ENCODE results near the gene NR3C2. TPM values are rescaled to one million over a fixed set of nuclear protein-coding genes. Genes with fewer than 3 reads are reported as not detected.

Gene NR3C2
- total RNA-seq, 1 donor from 2014 or later: 0.75 TPM

DNA sequence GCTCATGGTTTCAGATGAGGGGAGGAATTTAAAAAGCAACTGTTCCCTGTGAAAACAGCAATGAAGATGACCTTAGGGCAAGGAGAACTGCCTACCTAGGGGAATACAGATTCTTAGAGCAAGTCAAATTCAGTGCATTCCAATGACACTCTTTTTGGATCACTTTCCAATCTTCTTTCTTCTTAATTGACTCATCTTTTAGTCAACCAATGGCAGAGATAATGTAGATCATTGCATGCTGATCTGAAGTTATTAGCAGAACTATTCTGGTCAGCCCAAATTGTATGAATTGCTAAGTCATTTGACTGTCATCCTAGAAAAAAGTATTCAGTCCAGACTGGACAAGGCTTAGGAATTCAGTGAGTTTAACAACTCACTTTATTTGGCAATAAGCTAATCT is 12.6 kb upstream of the NR3C2 start:
- Mint-ChIP-seq H3K4me1 (ENCODE audit: unreplicated experiment) (no peaks in the 10 kb centered on the region), H3K9me3 (ENCODE audit: unreplicated experiment) (no peaks in the 10 kb centered on the region), H3K27me3 (ENCODE audit: unreplicated experiment) (peaks cover 1% of the 10 kb centered on the region), H3K36me3 (ENCODE audit: unreplicated experiment) (no peaks in the 10 kb centered on the region), H3K27ac (ENCODE audit: unreplicated experiment) (no peak overlapping the region), H3K4me3 (ENCODE audit: unreplicated experiment) (no peak overlapping the region)
- no peak for DNase-seq (ENCODE audit: extremely low spot score, unreplicated experiment)
- TF ChIP-seq, protein P1, sequence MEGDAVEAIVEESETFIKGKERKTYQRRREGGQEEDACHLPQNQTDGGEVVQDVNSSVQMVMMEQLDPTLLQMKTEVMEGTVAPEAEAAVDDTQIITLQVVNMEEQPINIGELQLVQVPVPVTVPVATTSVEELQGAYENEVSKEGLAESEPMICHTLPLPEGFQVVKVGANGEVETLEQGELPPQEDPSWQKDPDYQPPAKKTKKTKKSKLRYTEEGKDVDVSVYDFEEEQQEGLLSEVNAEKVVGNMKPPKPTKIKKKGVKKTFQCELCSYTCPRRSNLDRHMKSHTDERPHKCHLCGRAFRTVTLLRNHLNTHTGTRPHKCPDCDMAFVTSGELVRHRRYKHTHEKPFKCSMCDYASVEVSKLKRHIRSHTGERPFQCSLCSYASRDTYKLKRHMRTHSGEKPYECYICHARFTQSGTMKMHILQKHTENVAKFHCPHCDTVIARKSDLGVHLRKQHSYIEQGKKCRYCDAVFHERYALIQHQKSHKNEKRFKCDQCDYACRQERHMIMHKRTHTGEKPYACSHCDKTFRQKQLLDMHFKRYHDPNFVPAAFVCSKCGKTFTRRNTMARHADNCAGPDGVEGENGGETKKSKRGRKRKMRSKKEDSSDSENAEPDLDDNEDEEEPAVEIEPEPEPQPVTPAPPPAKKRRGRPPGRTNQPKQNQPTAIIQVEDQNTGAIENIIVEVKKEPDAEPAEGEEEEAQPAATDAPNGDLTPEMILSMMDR (IDR thresholded peaks at IDR 0.05): no peak

DNA sequence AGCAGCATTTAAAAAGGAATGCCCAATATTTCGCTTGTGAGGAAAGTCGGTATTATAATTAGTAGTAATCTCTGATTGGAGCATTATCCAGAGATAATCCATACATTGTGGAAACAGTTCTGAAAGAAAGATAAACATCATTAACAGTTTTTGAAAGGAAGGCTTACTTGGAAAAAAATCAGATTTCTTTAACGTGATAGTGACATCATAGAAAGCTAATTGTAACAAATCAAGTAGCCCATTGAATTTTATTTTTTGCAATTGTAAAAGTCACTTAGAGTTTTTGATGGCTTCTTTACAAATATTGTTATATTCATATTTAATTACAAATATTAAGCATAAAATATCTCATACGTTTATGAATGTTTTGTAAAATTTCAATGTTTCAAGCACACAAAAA is 11.6 kb upstream of the NR3C2 start:
- Mint-ChIP-seq H3K27ac (ENCODE audit: unreplicated experiment) (no peak overlapping the region), H3K36me3 (ENCODE audit: unreplicated experiment) (no peaks in the 10 kb centered on the region), H3K4me1 (ENCODE audit: unreplicated experiment) (no peaks in the 10 kb centered on the region), H3K4me3 (ENCODE audit: unreplicated experiment) (no peak overlapping the region), H3K9me3 (ENCODE audit: unreplicated experiment) (no peaks in the 10 kb centered on the region), H3K27me3 (ENCODE audit: unreplicated experiment) (peaks cover 9% of the 10 kb centered on the region)
- TF ChIP-seq, protein P1 (IDR thresholded peaks at IDR 0.05): no peak
- DNase-seq (ENCODE audit: extremely low spot score, unreplicated experiment): no peak

DNA sequence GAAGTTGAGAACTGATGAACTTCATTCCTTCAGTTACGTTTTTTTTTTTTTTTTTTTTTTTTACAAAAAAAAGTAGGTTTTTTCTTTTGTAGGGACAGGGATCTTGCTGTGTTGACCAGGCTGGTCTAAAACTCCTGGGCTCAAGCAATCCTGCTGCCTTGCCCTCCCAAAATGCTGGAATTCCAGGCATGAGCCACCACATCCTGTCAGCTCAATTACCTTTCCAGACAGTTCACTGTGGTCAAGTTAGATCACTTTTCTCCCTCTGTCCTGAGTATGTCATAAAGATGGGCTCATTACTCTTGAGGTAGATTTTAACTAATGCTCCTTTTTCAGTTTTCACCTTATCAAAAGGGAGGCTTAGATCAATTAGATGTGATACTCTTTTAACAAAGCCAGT is 10.8 kb upstream of the NR3C2 start:
- H3K27me3 Mint-ChIP-seq (ENCODE audit: unreplicated experiment): peaks cover 17% of the 10 kb centered on the region
- H3K9me3 Mint-ChIP-seq (ENCODE audit: unreplicated experiment): no peaks in the 10 kb centered on the region
- H3K4me1 Mint-ChIP-seq (ENCODE audit: unreplicated experiment): no peaks in the 10 kb centered on the region
- no peak for DNase-seq (ENCODE audit: extremely low spot score, unreplicated experiment)
- TF ChIP-seq, protein P1 (IDR thresholded peaks at IDR 0.05): no peak
- H3K36me3 Mint-ChIP-seq (ENCODE audit: unreplicated experiment): no peaks in the 10 kb centered on the region
- H3K4me3 Mint-ChIP-seq (ENCODE audit: unreplicated experiment): no peak overlapping the region
- no peak overlapping the region for H3K27ac Mint-ChIP-seq (ENCODE audit: unreplicated experiment)

DNA sequence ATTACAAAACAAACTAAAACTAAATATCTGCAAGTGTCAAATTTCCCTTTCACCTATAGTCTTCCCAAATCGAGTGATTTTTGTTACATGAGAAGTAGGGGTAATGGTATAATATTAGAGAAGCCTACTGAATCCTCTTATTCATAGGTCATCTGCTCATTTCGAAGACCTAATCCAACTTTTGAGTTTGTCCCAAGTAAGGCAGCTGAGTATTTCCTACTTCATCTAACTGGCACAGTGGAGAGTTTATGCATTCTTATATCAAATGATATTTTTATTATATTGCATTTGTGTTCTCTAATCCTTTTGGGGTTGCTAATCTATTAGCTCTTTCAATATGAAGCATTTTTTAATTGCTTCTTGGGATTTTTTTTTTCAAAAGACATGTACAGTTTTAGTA is 7.7 kb upstream of the NR3C2 start:
- Mint-ChIP-seq H3K9me3 (ENCODE audit: unreplicated experiment) (no peaks in the 10 kb centered on the region), H3K27me3 (ENCODE audit: unreplicated experiment) (peaks cover 40% of the 10 kb centered on the region), H3K4me1 (ENCODE audit: unreplicated experiment) (peaks cover 6% of the 10 kb centered on the region), H3K36me3 (ENCODE audit: unreplicated experiment) (no peaks in the 10 kb centered on the region), H3K4me3 (ENCODE audit: unreplicated experiment) (no peak overlapping the region), H3K27ac (ENCODE audit: unreplicated experiment) (no peak overlapping the region)
- TF ChIP-seq, protein P1 (IDR thresholded peaks at IDR 0.05): no peak
- no peak for DNase-seq (ENCODE audit: extremely low spot score, unreplicated experiment)

DNA sequence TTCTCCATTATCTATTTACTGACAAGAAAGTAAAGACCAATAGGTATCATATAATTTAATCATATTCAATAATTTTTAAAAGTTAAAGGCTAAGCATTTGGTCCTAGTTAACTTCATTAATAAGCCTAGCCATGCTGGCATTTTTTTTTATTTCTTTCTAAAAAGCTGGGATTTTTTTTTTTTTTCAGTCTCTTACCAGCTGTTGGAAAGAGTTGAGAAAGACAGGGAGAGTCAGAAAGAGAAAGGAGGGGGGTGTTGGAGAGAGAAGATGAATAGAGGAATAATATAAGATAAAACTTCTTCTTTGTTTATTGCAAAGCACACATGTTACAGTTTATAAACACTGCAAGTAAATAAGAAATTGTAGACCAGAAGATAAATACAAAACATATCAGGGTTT is 5.9 kb upstream of the NR3C2 start:
- H3K27ac Mint-ChIP-seq (ENCODE audit: unreplicated experiment): no peak overlapping the region
- H3K27me3 Mint-ChIP-seq (ENCODE audit: unreplicated experiment): peaks cover 46% of the 10 kb centered on the region
- TF ChIP-seq, protein P1 (IDR thresholded peaks at IDR 0.05): no peak
- H3K9me3 Mint-ChIP-seq (ENCODE audit: unreplicated experiment): no peaks in the 10 kb centered on the region
- peaks cover 12% of the 10 kb centered on the region for H3K4me1 Mint-ChIP-seq (ENCODE audit: unreplicated experiment)
- no peak for DNase-seq (ENCODE audit: extremely low spot score, unreplicated experiment)
- H3K4me3 Mint-ChIP-seq (ENCODE audit: unreplicated experiment): no peak overlapping the region
- H3K36me3 Mint-ChIP-seq (ENCODE audit: unreplicated experiment): no peaks in the 10 kb centered on the region
